HG02759 (cell line): Measurements from ENCODE around the gene CST3.
"Not testable (repeated sequence)": the region's sequence is repeated elsewhere in the genome, so short reads cannot be mapped to it uniquely, and the experiment has no call there.

Experiments
- ATAC-seq: cut with Tn5 transposase; IDR thresholded peaks from one replicate; pipeline ENCODE4 v1.9.1; 2021; ENCODE audit warnings: mild to moderate bottlenecking, moderate library complexity; ENCODE audit not compliant: unreplicated experiment

Gene CST3

GRCh38 chr20:23662276-23662870, 24.6 kb upstream of the CST3 start:
- ATAC-seq: no peak

GRCh38 chr20:23661002-23661429, 23.3 kb upstream of the CST3 start:
- no peak for ATAC-seq

GRCh38 chr20:23659989-23660837, 22.5 kb upstream of the CST3 start:
- no peak for ATAC-seq

GRCh38 chr20:23659610-23659988, 21.8 kb upstream of the CST3 start:
- ATAC-seq: not testable (repeated sequence)

GRCh38 chr20:23658989-23659609, 21.3 kb upstream of the CST3 start:
- no peak for ATAC-seq

GRCh38 chr20:23658336-23658735, 20.6 kb upstream of the CST3 start:
- no peak for ATAC-seq

- ATAC-seq: no peak
Observed at GRCh38 chr20:23657202-23657601, 19.4 kb upstream of the CST3 start.

- ATAC-seq: no peak
Observed at GRCh38 chr20:23656372-23656771, 18.6 kb upstream of the CST3 start.

- ATAC-seq: no peak
Observed at GRCh38 chr20:23655491-23656211, 17.9 kb upstream of the CST3 start.

GRCh38 chr20:23654717-23655116, 17.0 kb upstream of the CST3 start:
- ATAC-seq: no peak

- ATAC-seq: no peak
Observed at GRCh38 chr20:23654000-23654399, 16.2 kb upstream of the CST3 start.

GRCh38 chr20:23653400-23653938, 15.7 kb upstream of the CST3 start:
- ATAC-seq: no peak

GRCh38 chr20:23652926-23653325, 15.2 kb upstream of the CST3 start:
- no peak for ATAC-seq

GRCh38 chr20:23652371-23652770, 14.6 kb upstream of the CST3 start:
- no peak for ATAC-seq

GRCh38 chr20:23651117-23651516, 13.4 kb upstream of the CST3 start:
- ATAC-seq: no peak

GRCh38 chr20:23649830-23650417, 12.2 kb upstream of the CST3 start:
- no peak for ATAC-seq

GRCh38 chr20:23649242-23649641, 11.5 kb upstream of the CST3 start:
- ATAC-seq: no peak

GRCh38 chr20:23647346-23647745, 9.6 kb upstream of the CST3 start:
- ATAC-seq: no peak

- no peak for ATAC-seq
Observed at GRCh38 chr20:23646106-23646873, 8.5 kb upstream of the CST3 start.

- peak; percentile 45 for ATAC-seq
Observed at GRCh38 chr20:23645575-23645974, 7.8 kb upstream of the CST3 start.
